ENCODE measurements around the gene HOXA2. TPM values are rescaled to one million over a fixed set of nuclear protein-coding genes. Genes with fewer than 3 reads are reported as not detected.

Gene HOXA2
- total and polyA plus RNA-seq, 2 of the 13 experiments (the other 11 are each of a cell fraction or from before 2014, with no cell fraction given): 0.22 to 0.29 TPM

GRCh38 chr7:27122077-27122910 is 19.8 kb upstream of the HOXA2 start (continued):
- TF ChIP-seq NCOA1 (CRISPR knock-in tag; IDR thresholded peaks at IDR 0.05): no peak
- no peak for TF ChIP-seq ZNF75D (CRISPR knock-in tag; IDR thresholded peaks at IDR 0.05; ENCODE audit: borderline replicate concordance)
- TF ChIP-seq ZBTB49 (CRISPR knock-in tag; IDR thresholded peaks at IDR 0.05; ENCODE audit: borderline replicate concordance): no peak
- no peak for TF ChIP-seq RNF219 (CRISPR knock-in tag; IDR thresholded peaks at IDR 0.05)
- TF ChIP-seq ISL2 (CRISPR knock-in tag; IDR thresholded peaks at IDR 0.05): peak; percentile 54; the same call in 1 of the 2 replicates
- 0 out of 2 replicates have a peak, but pooled peaks have one; percentile 61 for TF ChIP-seq ZXDC (CRISPR knock-in tag; IDR thresholded peaks at IDR 0.05)
- no peak for TF ChIP-seq ZNF12 (CRISPR knock-in tag; IDR thresholded peaks at IDR 0.05)
- peak; percentile 47; the same call in 1 of the 2 replicates for TF ChIP-seq TFDP2 (CRISPR knock-in tag; IDR thresholded peaks at IDR 0.05)
- TF ChIP-seq ZNF263 (CRISPR knock-in tag; IDR thresholded peaks at IDR 0.05): no peak
- TF ChIP-seq ZNF256 (CRISPR knock-in tag; conservative IDR thresholded peaks at IDR 0.05): no peak
- 0 out of 2 replicates have a peak, but pooled peaks have one; percentile 28 for TF ChIP-seq RFXANK (CRISPR knock-in tag; IDR thresholded peaks at IDR 0.05)
- peak; percentile 44; the same call in 1 of the 2 replicates for TF ChIP-seq THAP11 (CRISPR knock-in tag; IDR thresholded peaks at IDR 0.05)
- peak; percentile 68 for TF ChIP-seq ZNF605 (CRISPR knock-in tag; IDR thresholded peaks at IDR 0.05)
- no peak for TF ChIP-seq GLMP (CRISPR knock-in tag; IDR thresholded peaks at IDR 0.05; ENCODE audit: borderline replicate concordance)
- peak; percentile 16; the same call in 1 of the 2 replicates for TF ChIP-seq FOXJ3 (CRISPR knock-in tag; IDR thresholded peaks at IDR 0.05; ENCODE audit: borderline replicate concordance)
- no peak for TF ChIP-seq TEF (CRISPR knock-in tag; IDR thresholded peaks at IDR 0.05)
- no peak for TF ChIP-seq ZNF784 (CRISPR knock-in tag; IDR thresholded peaks at IDR 0.05; ENCODE audit: borderline replicate concordance)

Data from HepG2 (cell line).